ENCODE measurements around the gene DECR2.

GRCh38 chr16:374616-374926, 27.1 kb upstream of the DECR2 start:
- no peak for TF ChIP-seq HDAC2 (IDR thresholded peaks at IDR 0.05)
- TF ChIP-seq CTCF (IDR thresholded peaks at IDR 0.05 in 2 of 3, conservative IDR thresholded peaks at IDR 0.05 in 1 of 3; ENCODE audit: control insufficient read depth in 2 of 3, extremely low read depth in 1 of 3, insufficient read depth in 1 of 3, low read depth in 3 of 3, low read length in 3 of 3), result no peak

All from GM12878 (cell line).